HEK293T (cell line): ENCODE results near the gene SRGAP1.
"Not testable (repeated sequence)": the region's sequence is repeated elsewhere in the genome, so short reads cannot be mapped to it uniquely, and the experiment has no call there.

Experiments used
- ARNT ChIP-seq: fragments of 450-650 bp; IDR thresholded peaks from 2 replicates; pipeline ENCODE4 v1.6.1; 2017; ENCODE audit warnings: mild to moderate bottlenecking
- BHLHE40 ChIP-seq: fragments of 450-650 bp; IDR thresholded peaks from 2 replicates; pipeline ENCODE4 v1.6.1; 2016; ENCODE audit warnings: mild to moderate bottlenecking, moderate library complexity, borderline replicate concordance
- ELF4 ChIP-seq: fragments of 450-650 bp; IDR thresholded peaks from 2 replicates; pipeline ENCODE4 v1.6.1; 2017; ENCODE audit warnings: antibody characterized with exemption
- FOXA1 ChIP-seq: fragments of 450-650 bp; IDR thresholded peaks from 2 replicates; pipeline ENCODE4 v1.6.1; 2016; ENCODE audit warnings: mild to moderate bottlenecking
- FOXM1 ChIP-seq: fragments of 450-650 bp; IDR thresholded peaks from 2 replicates; pipeline ENCODE4 v1.6.1; 2017; ENCODE audit warnings: mild to moderate bottlenecking, borderline replicate concordance
- L3MBTL2 ChIP-seq: fragments of 450-650 bp; conservative IDR thresholded peaks from 2 replicates; pipeline ENCODE4 v1.6.1; 2016; ENCODE audit warnings: mild to moderate bottlenecking
- SP1 ChIP-seq: fragments of 450-650 bp; IDR thresholded peaks from 2 replicates; pipeline ENCODE4 v1.6.1; 2017
- SUZ12 ChIP-seq: fragments of 450-650 bp; IDR thresholded peaks from 2 replicates; pipeline ENCODE4 v1.6.1; 2016; ENCODE audit warnings: mild to moderate bottlenecking
- TARDBP ChIP-seq: fragments of 450-650 bp; IDR thresholded peaks from 2 replicates; pipeline ENCODE4 v1.6.1; 2016

- not testable (repeated sequence) for TF ChIP-seq SUZ12, FOXA1, BHLHE40, L3MBTL2, TARDBP, SP1, FOXM1, ELF4, ARNT
Observed at GRCh38 chr12:64034056-64034455, 189.6 kb downstream of the SRGAP1 start.
